HG03439 (cell line): ENCODE data around the gene NGFR.

ENCODE experiments used
- ATAC-seq: cut with Tn5 transposase; IDR thresholded peaks from one replicate; pipeline ENCODE4 v1.9.1; 2021; ENCODE audit warnings: mild to moderate bottlenecking, moderate library complexity; ENCODE audit not compliant: unreplicated experiment

The NGFR gene, protein sequence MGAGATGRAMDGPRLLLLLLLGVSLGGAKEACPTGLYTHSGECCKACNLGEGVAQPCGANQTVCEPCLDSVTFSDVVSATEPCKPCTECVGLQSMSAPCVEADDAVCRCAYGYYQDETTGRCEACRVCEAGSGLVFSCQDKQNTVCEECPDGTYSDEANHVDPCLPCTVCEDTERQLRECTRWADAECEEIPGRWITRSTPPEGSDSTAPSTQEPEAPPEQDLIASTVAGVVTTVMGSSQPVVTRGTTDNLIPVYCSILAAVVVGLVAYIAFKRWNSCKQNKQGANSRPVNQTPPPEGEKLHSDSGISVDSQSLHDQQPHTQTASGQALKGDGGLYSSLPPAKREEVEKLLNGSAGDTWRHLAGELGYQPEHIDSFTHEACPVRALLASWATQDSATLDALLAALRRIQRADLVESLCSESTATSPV

DNA sequence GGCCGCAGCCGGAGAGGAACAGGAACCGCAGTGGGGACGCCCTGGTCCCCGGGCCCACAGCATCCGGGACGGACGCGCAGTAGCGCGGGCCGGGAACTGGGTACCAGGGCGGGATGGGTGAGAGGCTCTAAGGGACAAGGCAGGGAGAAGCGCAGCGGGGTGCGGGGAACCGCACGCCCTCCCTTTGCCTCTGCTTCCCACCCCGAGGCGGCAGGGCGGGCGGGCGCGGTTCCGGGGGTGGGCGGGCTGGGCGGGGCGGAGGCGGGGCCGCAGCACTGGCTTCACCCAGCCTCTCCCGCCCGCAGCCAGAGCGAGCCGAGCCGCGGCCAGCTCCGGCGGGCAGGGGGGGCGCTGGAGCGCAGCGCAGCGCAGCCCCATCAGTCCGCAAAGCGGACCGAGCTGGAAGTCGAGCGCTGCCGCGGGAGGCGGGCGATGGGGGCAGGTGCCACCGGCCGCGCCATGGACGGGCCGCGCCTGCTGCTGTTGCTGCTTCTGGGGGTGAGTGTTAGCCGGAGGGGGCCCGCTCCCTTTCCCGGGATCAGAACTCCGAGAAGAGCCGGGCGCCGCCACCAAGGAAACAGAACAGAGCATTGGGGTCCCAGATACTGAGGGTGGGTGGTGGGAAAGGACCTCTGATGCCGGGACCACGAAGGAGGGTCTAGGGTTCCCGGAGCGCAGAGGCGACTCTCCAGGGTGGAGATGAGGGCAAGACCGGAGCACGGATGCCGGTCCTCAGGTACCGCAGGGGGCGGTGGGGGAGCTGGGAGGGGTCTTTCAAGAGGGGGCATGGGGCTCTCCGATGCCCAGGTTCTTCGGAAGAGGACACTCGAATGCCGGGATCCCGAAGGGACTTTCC is at the start of gene NGFR:
NGFR (plus strand) TSS at position 308 of the 856 bp plus-strand sequence; CDS start at position 433, 125 bp downstream.
- no peak for ATAC-seq

DNA sequence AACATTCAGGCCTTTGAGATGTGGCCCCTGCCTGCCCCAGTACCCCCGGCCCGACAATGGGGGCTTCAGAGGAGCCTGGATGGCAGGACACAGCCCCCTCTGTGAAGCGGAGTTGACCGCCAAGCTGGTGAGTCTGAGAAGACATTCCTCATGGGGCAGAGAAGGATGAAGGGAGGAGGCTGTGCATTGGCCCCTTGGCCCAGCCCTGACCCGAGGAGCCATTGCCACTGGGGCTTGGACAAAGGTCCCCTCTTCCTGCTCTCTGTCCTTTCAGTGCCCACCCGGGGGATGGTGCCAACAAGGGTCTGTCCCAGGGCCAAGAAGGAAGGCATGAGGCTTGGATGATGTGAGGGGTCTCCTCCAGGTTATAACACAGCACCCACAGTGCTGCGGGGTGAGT is 49.5 kb upstream of the NGFR start:
- ATAC-seq: no peak

GRCh38 chr17:49447628-49448302 is 47.3 kb upstream of the NGFR start:
- no peak for ATAC-seq

- ATAC-seq: no peak
Observed at GRCh38 chr17:49450181-49450580, 44.9 kb upstream of the NGFR start.

GRCh38 chr17:49450735-49451134 is 44.4 kb upstream of the NGFR start:
- no peak for ATAC-seq

GRCh38 chr17:49452201-49452600 is 42.9 kb upstream of the NGFR start:
- ATAC-seq: no peak

DNA sequence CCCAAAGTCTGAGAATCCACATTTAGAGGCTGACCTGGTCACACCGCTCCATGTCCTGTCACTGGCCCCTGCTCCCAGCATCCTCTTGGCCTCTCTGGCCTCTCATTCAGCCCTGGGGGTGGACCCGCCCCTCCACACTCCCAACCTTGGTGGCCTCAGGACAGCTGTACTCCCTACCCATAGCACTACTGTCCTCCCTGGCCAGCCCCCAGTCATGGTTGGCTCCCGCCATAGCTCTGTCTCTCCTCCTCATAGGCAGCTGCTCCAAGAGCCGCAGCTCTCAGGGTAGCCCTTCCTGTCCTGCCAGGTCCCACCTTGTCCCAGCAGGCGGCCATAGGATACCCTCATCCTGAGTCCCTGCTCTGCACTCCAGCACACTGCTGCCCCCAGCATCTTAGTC is 42.4 kb upstream of the NGFR start:
- no peak for ATAC-seq

GRCh38 chr17:49454050-49454449 is 41.0 kb upstream of the NGFR start:
- no peak for ATAC-seq

DNA sequence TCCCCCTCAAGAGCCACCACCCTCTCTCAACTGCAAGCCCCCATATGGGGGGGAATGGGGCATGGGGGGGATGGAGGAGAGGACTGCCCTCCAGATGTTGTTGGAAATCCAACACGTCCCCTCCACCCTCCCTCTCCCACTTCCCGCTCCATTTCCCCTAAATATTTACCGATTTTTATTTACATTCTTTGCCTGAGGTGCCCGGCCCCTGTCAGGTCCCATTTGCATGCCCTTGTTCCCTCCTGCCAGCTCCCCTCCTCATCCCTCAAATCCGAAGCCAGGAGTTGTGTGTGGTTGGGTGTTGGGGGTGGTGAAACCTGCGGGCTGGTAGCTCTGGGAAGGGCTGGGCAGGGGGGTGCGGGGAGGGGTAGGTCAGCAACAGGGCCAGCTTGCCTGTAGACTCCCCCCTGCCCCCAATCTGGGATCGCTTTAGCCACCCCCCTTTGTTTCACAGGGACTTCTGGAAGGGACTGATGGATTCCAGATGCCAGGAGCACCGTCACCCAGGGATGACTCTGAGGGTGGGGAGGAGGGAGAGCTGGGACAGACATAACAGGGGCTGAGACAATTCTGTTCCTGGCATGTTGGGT is 39.7 kb upstream of the NGFR start:
- ATAC-seq: no peak

GRCh38 chr17:49456183-49456965 is 38.7 kb upstream of the NGFR start:
- no peak for ATAC-seq

DNA sequence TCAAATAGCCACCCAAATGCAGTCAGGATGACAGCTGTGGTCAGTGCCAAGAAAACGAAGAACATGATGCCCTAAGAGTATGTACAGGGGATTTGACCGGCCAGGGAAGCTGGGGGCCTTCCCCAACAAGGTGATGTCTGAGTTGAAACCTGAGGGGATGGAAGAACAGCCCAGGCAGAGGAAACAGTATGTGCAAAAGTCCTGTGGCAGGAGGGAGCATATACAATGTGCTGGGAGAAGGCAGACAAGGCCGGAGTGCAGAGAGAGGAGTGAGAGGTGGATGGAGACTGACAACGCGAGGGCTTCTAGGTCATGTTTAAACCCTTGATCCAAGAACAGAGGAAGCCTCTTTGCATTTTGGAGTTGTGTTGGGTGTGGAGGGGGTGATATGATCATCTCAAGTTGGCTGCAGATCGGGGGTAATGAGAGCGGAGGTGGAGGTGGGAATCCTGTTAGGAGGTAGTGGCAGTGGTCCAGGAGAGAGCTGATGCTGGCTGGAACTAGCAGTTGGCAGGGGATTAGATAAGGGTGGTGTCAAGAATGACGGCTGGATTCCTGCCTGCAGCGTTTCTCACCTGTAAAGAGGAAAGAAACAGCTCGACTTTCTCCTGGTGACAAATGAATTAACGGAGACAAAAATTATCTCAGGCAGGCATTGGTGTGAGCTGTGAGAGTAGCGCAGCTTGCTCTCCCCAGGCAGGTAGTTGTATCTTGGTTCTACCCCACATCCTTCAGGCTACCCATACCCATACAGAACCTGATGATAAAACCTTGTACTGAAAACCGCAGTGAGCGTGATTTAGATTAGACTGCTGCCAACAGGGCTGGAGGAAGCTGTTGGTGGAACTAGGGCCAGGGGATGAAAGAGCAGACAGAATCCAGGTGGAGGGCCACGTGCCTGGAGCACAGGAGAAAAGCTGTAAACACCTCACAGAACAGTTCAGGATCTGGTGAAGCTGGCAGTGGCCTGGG is 37.2 kb upstream of the NGFR start:
- ATAC-seq: no peak

DNA sequence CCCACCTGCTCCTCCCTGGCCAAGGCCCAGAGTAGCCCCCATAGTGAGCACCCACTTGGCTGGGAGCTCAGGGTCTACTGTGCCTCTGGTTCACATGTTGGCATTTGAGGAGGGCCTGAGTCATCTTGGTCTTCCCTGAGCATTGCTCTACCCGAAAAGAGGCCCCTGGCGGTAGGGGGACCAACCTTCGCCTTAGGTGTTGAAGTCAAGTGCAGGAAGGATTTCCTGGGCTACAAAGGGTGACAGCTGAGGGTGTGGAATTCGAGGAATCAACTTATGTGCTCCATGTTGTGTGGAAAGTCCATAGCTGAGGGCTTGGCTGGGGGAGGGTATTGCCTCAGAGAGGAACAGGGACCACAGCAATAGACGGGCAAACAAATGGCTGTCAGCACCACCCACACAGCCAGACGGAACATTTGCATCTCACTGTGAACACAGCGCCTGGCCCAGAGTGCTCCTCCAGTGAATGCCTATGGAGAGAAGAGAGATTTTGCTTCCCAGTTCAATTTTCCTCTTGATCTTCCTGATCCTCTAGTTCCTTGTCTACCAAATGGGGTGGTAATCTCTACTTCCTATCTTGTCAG is 35.6 kb upstream of the NGFR start:
- ATAC-seq: no peak

- ATAC-seq: no peak
Observed at GRCh38 chr17:49460401-49460800, 34.7 kb upstream of the NGFR start.

DNA sequence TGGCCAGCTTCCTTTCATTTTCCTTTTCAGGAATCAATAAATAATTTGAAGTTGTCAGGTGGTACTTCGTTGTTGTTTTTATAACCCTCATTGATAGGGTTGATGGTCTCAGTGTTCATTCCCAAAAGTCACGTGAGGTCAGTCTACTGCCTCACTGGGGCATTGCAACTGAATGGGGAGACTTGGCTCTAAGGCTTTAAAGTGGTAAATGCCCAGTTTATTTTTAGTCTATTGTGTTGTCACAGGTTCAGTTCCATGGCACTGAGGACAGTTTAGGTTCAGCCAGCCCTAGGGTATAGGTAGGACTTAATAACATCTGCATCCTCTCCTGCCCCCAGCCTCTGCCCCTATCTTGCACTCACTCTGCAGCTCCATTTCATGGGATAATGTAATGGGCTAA is 33.5 kb upstream of the NGFR start:
- no peak for ATAC-seq

GRCh38 chr17:49464049-49464448 is 31.0 kb upstream of the NGFR start:
- no peak for ATAC-seq

- no peak for ATAC-seq
Observed at GRCh38 chr17:49465331-49465903, 29.7 kb upstream of the NGFR start.

- ATAC-seq: no peak
Observed at GRCh38 chr17:49466436-49466835, 28.7 kb upstream of the NGFR start.

GRCh38 chr17:49467175-49467574 is 27.9 kb upstream of the NGFR start:
- no peak for ATAC-seq
